ENCODE measurements around the gene AKAP13.

DNA sequence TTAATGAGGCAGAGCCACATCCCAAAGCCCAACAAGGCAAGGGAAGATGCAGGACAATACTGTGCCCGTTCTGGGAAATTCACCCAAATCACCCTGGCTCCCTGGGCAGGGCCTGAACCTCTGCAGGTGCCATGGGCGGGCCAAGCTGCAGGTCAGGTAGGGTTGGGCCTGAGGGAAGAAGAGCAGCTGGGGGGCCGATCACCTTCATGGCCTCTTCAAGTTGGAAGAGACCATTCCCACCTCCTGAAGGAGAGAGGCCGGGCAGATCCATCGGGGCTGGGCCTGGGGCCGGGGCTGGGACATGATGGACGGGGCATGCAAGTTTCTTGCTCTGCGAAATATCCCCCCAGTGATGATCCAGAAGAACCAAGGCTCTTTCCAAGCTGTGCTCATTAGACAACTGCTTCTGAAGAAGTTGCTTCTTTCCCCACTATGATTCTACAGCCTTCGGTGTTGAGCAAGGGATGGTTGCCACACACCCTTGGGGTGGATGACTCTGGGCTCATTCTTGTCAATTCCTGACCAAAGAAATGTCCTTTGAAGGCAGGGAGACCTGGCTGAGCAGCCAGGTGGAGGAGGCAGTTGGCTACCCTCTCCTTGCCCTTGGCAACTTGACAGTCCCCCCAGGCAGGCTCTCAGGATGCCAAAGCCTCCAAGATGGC is 376.1 kb downstream of the AKAP13 start:
- TF ChIP-seq, protein P1, sequence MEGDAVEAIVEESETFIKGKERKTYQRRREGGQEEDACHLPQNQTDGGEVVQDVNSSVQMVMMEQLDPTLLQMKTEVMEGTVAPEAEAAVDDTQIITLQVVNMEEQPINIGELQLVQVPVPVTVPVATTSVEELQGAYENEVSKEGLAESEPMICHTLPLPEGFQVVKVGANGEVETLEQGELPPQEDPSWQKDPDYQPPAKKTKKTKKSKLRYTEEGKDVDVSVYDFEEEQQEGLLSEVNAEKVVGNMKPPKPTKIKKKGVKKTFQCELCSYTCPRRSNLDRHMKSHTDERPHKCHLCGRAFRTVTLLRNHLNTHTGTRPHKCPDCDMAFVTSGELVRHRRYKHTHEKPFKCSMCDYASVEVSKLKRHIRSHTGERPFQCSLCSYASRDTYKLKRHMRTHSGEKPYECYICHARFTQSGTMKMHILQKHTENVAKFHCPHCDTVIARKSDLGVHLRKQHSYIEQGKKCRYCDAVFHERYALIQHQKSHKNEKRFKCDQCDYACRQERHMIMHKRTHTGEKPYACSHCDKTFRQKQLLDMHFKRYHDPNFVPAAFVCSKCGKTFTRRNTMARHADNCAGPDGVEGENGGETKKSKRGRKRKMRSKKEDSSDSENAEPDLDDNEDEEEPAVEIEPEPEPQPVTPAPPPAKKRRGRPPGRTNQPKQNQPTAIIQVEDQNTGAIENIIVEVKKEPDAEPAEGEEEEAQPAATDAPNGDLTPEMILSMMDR (IDR thresholded peaks at IDR 0.05), result no peak
- TF ChIP-seq ZFX (IDR thresholded peaks at IDR 0.05; ENCODE audit: borderline replicate concordance), result no peak

All from 22Rv1 (cell line).